Fibroblast of upper back skin (primary cell): Measurements from ENCODE around the gene VPS13D.
A peak's percentile ranks its signal among the peaks of the same experiment; 100 is the strongest.

ENCODE experiments used
- DNase-seq: peaks from one replicate; pipeline ENCODE4 v3.0.0-alpha.2; 2013

Gene VPS13D

GRCh38 chr1:12339811-12340543 lies 110.1 kb downstream of the VPS13D start:
- DNase-seq, result no peak

DNA sequence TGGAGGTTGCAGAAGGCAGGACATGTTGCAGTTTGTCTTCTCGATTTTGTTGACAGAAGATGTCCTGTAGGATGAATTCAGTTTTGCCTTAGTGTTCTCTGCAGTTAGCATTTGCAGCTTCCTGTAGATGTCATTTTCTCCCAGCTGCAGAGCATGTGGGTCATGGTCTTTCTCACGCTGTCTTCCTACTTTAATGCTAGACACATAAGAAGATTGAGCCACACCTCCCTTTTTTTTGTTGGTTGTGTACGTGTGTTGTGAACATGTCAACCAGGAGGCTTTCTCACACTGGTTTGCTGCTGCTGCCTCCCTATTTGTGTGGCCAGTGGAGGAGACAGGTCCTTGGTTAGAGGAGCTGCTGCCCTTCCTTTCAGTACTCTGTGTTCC lies 110.7 kb downstream of the VPS13D start:
- no peak for DNase-seq

GRCh38 chr1:12341667-12342066 lies 111.8 kb downstream of the VPS13D start:
- DNase-seq, result no peak

GRCh38 chr1:12342401-12343003 lies 112.7 kb downstream of the VPS13D start:
- no peak for DNase-seq

- DNase-seq, result no peak
Observed at GRCh38 chr1:12343823-12344487, 114.1 kb downstream of the VPS13D start.

- DNase-seq, result peak; percentile 26
Observed at GRCh38 chr1:12344596-12345349, 114.9 kb downstream of the VPS13D start.

DNA sequence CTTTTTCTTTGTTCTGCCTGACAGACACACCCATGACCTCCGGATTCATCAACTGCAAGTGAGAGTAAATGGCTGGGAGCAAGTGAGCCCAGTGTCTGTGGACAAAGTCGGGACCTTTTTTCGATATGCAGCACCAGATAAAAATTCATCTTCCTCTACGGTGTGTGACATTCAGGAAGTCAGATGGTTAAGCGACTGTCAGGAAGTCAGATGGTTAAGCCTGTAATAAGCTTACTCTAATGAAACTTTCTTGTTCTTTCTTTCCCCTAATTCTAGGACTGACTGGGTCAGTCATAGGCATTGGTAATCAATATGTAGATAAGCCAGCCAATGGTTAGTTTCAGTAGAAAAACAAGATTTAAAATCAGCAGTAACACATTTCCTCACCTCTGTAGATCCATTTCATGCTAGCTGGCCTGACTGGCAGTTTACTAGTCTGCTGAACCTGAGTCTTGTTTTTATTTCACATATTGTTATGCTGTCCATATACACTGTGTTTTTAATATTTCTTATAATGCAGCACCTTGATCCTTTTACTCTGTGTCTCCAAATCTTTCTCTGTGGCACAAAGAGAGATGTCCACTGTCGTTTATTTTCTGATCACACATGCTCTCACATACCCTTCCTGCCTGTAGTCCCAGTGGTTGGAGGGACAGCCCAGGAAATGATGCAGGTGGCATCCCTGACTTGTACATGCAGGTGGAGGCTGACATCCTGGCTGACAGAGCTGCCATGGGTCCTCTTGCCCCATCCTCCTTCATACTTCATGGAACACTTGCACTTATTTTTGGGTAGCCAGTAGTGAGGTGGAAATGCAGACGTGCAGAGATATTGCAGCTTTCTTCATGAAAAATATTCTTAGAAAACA lies 115.8 kb downstream of the VPS13D start:
- no peak for DNase-seq

- DNase-seq, result no peak
Observed at GRCh38 chr1:12346483-12347151, 116.8 kb downstream of the VPS13D start.

GRCh38 chr1:12348113-12348512 lies 118.3 kb downstream of the VPS13D start:
- DNase-seq, result no peak

- no peak for DNase-seq
Observed at GRCh38 chr1:12353981-12354380, 124.2 kb downstream of the VPS13D start.

GRCh38 chr1:12356004-12356890 lies 126.4 kb downstream of the VPS13D start:
- DNase-seq, result peak; percentile 39

DNA sequence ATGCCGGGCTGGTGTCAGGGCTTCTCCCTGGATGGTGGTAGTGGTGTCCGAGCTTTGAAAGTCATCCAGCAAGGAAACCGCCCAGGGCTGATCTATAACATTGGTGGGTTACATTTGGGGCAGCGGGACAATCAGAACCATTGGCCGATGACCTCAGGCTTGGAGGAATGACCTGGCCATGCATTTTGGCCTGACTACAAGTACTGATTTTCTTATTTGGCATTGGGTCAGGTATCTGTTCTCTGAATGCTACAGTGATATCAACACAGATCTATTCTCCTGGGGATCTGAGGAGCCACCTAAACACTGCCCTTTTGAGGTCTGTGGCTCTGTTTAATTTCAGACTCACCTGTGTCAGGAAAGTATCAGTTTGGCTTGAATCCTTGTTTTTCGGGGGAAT lies 128.7 kb downstream of the VPS13D start:
- DNase-seq, result no peak

GRCh38 chr1:12359359-12360133 lies 129.7 kb downstream of the VPS13D start:
- no peak for DNase-seq

DNA sequence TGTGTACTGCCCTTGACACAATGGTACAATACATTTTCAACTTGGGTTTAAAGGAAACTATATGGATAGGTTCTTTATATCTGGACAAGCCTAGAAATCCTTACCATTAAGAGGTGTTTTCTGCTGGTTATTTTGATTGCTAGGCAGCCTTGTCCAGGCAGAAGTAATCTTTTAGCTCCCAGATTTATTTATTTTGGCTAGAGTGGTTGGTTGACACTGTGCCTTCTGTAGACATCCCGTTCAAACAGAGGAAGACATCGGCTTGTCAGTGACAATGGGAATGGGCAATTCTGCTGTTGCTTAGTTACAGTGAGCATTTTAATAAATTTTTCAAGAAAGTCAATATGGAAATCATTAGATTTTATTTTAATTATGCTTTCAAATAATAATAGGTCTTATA lies 138.8 kb downstream of the VPS13D start:
- no peak for DNase-seq

DNA sequence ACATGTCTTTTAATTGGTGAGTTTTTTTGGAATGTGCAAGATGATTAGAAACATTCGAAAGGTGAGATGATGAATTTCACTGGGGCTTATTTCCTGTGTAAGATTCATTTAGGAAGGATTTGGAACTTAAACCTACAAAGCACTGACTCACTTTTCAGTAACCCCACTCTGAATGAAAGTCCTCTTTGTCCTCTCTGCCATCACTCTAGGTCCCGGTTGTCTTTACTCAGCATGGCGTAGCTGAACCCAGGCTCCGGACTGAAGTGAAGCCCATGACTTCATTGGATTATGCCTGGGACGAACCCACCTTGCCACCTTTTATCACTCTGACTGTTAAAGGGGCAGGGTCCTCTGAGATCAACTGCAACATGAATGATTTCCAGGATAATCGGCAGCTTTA lies 139.4 kb downstream of the VPS13D start:
- DNase-seq, result no peak

- no peak for DNase-seq
Observed at GRCh38 chr1:12370333-12370975, 140.6 kb downstream of the VPS13D start.

GRCh38 chr1:12371053-12371452 lies 141.2 kb downstream of the VPS13D start:
- DNase-seq, result no peak

GRCh38 chr1:12372180-12372579 lies 142.3 kb downstream of the VPS13D start:
- no peak for DNase-seq

DNA sequence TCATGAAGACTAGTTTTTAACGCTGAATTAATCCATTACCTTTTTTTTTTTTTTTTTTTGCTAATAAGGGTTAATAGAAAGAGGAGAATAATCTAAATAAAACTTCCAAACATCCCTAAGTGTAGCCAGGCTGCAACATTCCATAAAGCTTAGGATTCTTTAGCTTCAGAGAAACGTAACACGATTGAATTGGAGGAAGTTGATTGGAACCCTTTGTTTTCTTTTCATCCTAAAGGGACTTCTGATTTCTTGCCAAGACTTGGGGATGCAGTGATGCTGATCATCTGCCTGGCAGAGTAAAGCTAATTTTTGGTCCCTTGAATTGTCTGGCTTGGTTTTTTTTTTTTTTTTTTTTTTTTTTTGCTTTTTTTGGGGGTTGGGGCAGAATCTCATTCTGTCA lies 142.9 kb downstream of the VPS13D start:
- no peak for DNase-seq
